GM11168 (cell line): ENCODE results near the gene FBXW11.
"Not testable (repeated sequence)": the region's sequence is repeated elsewhere in the genome, so short reads cannot be mapped to it uniquely, and the experiment has no call there.

Experiments
- in situ Hi-C: fragments of 300-500 bp; cut with MboI; formaldehyde crosslinking; loops from one replicate; pipeline ENCODE4 v1.12.0; 2022; ENCODE audit warnings: low sequenced_read_pairs; ENCODE audit not compliant: unreplicated experiment

The FBXW11 gene

GRCh38 chr5:172028167-172028566 lies 21.7 kb upstream of the FBXW11 start:
- in situ Hi-C loops, result loop anchor here (25.0 kb wide), 1 partner anchor 541 kb away; no protein-coding TSS in a partner anchor

GRCh38 chr5:172020110-172020786 lies 13.8 kb upstream of the FBXW11 start:
- in situ Hi-C loops, result not testable (repeated sequence)

GRCh38 chr5:172015346-172015745 lies 8.9 kb upstream of the FBXW11 start:
- in situ Hi-C loops, result no loop called here

- in situ Hi-C loops, result no loop called here
Observed at GRCh38 chr5:172010278-172010677, 3.8 kb upstream of the FBXW11 start.

GRCh38 chr5:172009536-172010270 lies 3.3 kb upstream of the FBXW11 start:
- in situ Hi-C loops, result no loop called here

- in situ Hi-C loops, result no loop called here
Observed at GRCh38 chr5:172008689-172009141, 2.3 kb upstream of the FBXW11 start.

GRCh38 chr5:172008111-172008455 lies 1.6 kb upstream of the FBXW11 start:
- in situ Hi-C loops, result no loop called here

GRCh38 chr5:172007175-172008110 lies 1.0 kb upstream of the FBXW11 start:
- in situ Hi-C loops, result no loop called here

- in situ Hi-C loops, result no loop called here
Observed at GRCh38 chr5:172005708-172006320, 624 bp downstream of the FBXW11 start.

- in situ Hi-C loops, result no loop called here
Observed at GRCh38 chr5:172004824-172005237, 1.6 kb downstream of the FBXW11 start.

- in situ Hi-C loops, result no loop called here
Observed at GRCh38 chr5:172003746-172004145, 2.7 kb downstream of the FBXW11 start.

- in situ Hi-C loops, result no loop called here
Observed at GRCh38 chr5:172002840-172003512, 3.5 kb downstream of the FBXW11 start.

GRCh38 chr5:172002310-172002709 lies 4.1 kb downstream of the FBXW11 start:
- in situ Hi-C loops, result no loop called here

GRCh38 chr5:171999877-172000276 lies 6.6 kb downstream of the FBXW11 start:
- in situ Hi-C loops, result no loop called here

GRCh38 chr5:171999100-171999499 lies 7.3 kb downstream of the FBXW11 start:
- in situ Hi-C loops, result no loop called here

- in situ Hi-C loops, result no loop called here
Observed at GRCh38 chr5:171997011-171997410, 9.4 kb downstream of the FBXW11 start.

GRCh38 chr5:171992813-171993212 lies 13.6 kb downstream of the FBXW11 start:
- in situ Hi-C loops, result no loop called here

- in situ Hi-C loops, result no loop called here
Observed at GRCh38 chr5:171992305-171992704, 14.1 kb downstream of the FBXW11 start.

- in situ Hi-C loops, result no loop called here
Observed at GRCh38 chr5:171990713-171991015, 15.8 kb downstream of the FBXW11 start.
